K562 (cell line): ENCODE data around the gene SAMD3.

Source experiments
- CTCF ChIP-seq, 3 experiments: IDR thresholded peaks in 2 of 3; conservative IDR thresholded peaks in 1 of 3; 2 replicates each; pipeline ENCODE4 v1.5.1; 2011 to 2012; ENCODE audit warnings: low read length in 3 of 3, mild to moderate bottlenecking in 3 of 3, control low read depth in 2 of 3, improper control_type of control experiment in 1 of 3, inconsistent platforms in 1 of 3, low read depth in 1 of 3, mixed read lengths in 1 of 3, moderate library complexity in 1 of 3; ENCODE audit not compliant: insufficient read depth in 2 of 3
- FOXP4 ChIP-seq: sonication (generic); formaldehyde crosslinking; IDR thresholded peaks from 2 replicates; pipeline ENCODE4 v1.8.0; 2022; ENCODE audit warnings: mild to moderate bottlenecking, missing genetic modification reagents, borderline replicate concordance
- ILK ChIP-seq: fragments of 450-650 bp; IDR thresholded peaks from 2 replicates; pipeline ENCODE4 v1.6.1; 2016; ENCODE audit warnings: missing genetic modification characterization, low read depth, mild to moderate bottlenecking, missing compliant biosample characterization, moderate library complexity, borderline replicate concordance
- MAZ ChIP-seq, 2 experiments: fragments of 450-650 bp in 1 of 2; sonication (generic) in 1 of 2; formaldehyde crosslinking; IDR thresholded peaks in 1 of 2; conservative IDR thresholded peaks in 1 of 2; 2 replicates each; pipeline versions ENCODE4 v1.4.0 to v1.5.0; 2020; ENCODE audit warnings: mild to moderate bottlenecking in 1 of 2, missing genetic modification reagents in 1 of 2
- NFE2L1 ChIP-seq: fragments of 450-650 bp; IDR thresholded peaks from 2 replicates; pipeline ENCODE4 v1.6.1; 2016; ENCODE audit warnings: missing genetic modification characterization, low read depth, mild to moderate bottlenecking, missing compliant biosample characterization, moderate library complexity, borderline replicate concordance
- NUFIP1 ChIP-seq: fragments of 450-650 bp; IDR thresholded peaks from 2 replicates; pipeline ENCODE4 v1.6.1; 2018; ENCODE audit not compliant: partially characterized antibody
- POLR2A ChIP-seq: fragments of 450-650 bp; conservative IDR thresholded peaks from 2 replicates; pipeline ENCODE4 v1.6.1; 2016
- REST ChIP-seq, 2 experiments: fragments of 450-650 bp; formaldehyde crosslinking in 1 of 2; IDR thresholded peaks; 2 replicates each; pipeline versions ENCODE4 v1.4.0 to v1.6.1; 2014 to 2020; ENCODE audit warnings: mild to moderate bottlenecking in 2 of 2, borderline replicate concordance in 1 of 2, low read depth in 1 of 2
- RNF2 ChIP-seq: sonication (generic); IDR thresholded peaks from 2 replicates; pipeline ENCODE4 v1.6.1; 2016
- SIRT6 ChIP-seq: IDR thresholded peaks from one replicate; pipeline ENCODE4 v1.6.1; 2012; ENCODE audit warnings: low read depth, mild to moderate bottlenecking, control low read depth, inconsistent platforms, low read length, moderate library complexity
- U2AF1 ChIP-seq: fragments of 200-400 bp; formaldehyde crosslinking; optimal IDR thresholded peaks from 2 replicates; pipeline ENCODE3; 2017; ENCODE audit warnings: mild to moderate bottlenecking, low read depth, low read length, moderate library complexity
- ZKSCAN8 ChIP-seq: fragments of 200-800 bp; sonication (Bioruptor generic); IDR thresholded peaks from 2 replicates; pipeline ENCODE4 v1.6.1; 2016; ENCODE audit warnings: missing genetic modification characterization, missing compliant biosample characterization
- ZNF184 ChIP-seq: sonication (generic); formaldehyde crosslinking; IDR thresholded peaks from 2 replicates; pipeline ENCODE4 v1.5.0; 2020; ENCODE audit warnings: missing genetic modification reagents

- TF ChIP-seq POLR2A: no peak
- TF ChIP-seq ZKSCAN8: no peak
- TF ChIP-seq REST (IDR thresholded peaks at IDR 0.05; ENCODE audit: borderline replicate concordance): no peak
- no peak for TF ChIP-seq REST (CRISPR knock-in tag; IDR thresholded peaks at IDR 0.05; ENCODE audit: low read depth)
- no peak for TF ChIP-seq ILK (tag)
- no peak for TF ChIP-seq CTCF (IDR thresholded peaks at IDR 0.05 in 2 of 3, conservative IDR thresholded peaks at IDR 0.05 in 1 of 3; ENCODE audit: insufficient read depth in 2 of 3, low read depth in 1 of 3, low read length in 3 of 3)
- TF ChIP-seq FOXP4 (CRISPR knock-in tag): no peak
- TF ChIP-seq NUFIP1: no peak
- TF ChIP-seq RNF2: no peak
- TF ChIP-seq ZNF184 (CRISPR knock-in tag): no peak
- TF ChIP-seq NFE2L1: no peak
- TF ChIP-seq MAZ (CRISPR knock-in tag; conservative IDR thresholded peaks at IDR 0.05 in 1 of 2, IDR thresholded peaks at IDR 0.05 in 1 of 2): no peak
- TF ChIP-seq SIRT6: no peak
- TF ChIP-seq U2AF1: no peak
Measured at GRCh38 chr6:130143709-130144108, 79.0 kb downstream of the SAMD3 start.
